ENCODE results near the gene IL27RA.

- no peak for TF ChIP-seq POLR2AphosphoS5 (IDR thresholded peaks at IDR 0.05; ENCODE audit: low read depth)
- no peak for TF ChIP-seq JUNB (IDR thresholded peaks at IDR 0.05; ENCODE audit: unreplicated experiment)
- no peak for TF ChIP-seq EZH2 (IDR thresholded peaks at IDR 0.05; ENCODE audit: low read depth, unreplicated experiment)
- TF ChIP-seq, protein P1, sequence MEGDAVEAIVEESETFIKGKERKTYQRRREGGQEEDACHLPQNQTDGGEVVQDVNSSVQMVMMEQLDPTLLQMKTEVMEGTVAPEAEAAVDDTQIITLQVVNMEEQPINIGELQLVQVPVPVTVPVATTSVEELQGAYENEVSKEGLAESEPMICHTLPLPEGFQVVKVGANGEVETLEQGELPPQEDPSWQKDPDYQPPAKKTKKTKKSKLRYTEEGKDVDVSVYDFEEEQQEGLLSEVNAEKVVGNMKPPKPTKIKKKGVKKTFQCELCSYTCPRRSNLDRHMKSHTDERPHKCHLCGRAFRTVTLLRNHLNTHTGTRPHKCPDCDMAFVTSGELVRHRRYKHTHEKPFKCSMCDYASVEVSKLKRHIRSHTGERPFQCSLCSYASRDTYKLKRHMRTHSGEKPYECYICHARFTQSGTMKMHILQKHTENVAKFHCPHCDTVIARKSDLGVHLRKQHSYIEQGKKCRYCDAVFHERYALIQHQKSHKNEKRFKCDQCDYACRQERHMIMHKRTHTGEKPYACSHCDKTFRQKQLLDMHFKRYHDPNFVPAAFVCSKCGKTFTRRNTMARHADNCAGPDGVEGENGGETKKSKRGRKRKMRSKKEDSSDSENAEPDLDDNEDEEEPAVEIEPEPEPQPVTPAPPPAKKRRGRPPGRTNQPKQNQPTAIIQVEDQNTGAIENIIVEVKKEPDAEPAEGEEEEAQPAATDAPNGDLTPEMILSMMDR (conservative IDR thresholded peaks at IDR 0.05; ENCODE audit: low read depth in 2 of 2): peak; percentile 15 to 53; a peak in 2 of 4 replicates
- TF ChIP-seq, protein P2, sequence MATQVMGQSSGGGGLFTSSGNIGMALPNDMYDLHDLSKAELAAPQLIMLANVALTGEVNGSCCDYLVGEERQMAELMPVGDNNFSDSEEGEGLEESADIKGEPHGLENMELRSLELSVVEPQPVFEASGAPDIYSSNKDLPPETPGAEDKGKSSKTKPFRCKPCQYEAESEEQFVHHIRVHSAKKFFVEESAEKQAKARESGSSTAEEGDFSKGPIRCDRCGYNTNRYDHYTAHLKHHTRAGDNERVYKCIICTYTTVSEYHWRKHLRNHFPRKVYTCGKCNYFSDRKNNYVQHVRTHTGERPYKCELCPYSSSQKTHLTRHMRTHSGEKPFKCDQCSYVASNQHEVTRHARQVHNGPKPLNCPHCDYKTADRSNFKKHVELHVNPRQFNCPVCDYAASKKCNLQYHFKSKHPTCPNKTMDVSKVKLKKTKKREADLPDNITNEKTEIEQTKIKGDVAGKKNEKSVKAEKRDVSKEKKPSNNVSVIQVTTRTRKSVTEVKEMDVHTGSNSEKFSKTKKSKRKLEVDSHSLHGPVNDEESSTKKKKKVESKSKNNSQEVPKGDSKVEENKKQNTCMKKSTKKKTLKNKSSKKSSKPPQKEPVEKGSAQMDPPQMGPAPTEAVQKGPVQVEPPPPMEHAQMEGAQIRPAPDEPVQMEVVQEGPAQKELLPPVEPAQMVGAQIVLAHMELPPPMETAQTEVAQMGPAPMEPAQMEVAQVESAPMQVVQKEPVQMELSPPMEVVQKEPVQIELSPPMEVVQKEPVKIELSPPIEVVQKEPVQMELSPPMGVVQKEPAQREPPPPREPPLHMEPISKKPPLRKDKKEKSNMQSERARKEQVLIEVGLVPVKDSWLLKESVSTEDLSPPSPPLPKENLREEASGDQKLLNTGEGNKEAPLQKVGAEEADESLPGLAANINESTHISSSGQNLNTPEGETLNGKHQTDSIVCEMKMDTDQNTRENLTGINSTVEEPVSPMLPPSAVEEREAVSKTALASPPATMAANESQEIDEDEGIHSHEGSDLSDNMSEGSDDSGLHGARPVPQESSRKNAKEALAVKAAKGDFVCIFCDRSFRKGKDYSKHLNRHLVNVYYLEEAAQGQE (IDR thresholded peaks at IDR 0.05; ENCODE audit: unreplicated experiment): no peak
- TF ChIP-seq EZH2phosphoT487 (IDR thresholded peaks at IDR 0.05; ENCODE audit: unreplicated experiment): no peak
- no peak for TF ChIP-seq CREB1 (CRISPR knock-in tag; IDR thresholded peaks at IDR 0.05; ENCODE audit: low read depth)
- no peak for TF ChIP-seq ETS1 (IDR thresholded peaks at IDR 0.05)
Measured at GRCh38 chr19:14056741-14057356, 25.3 kb downstream of the IL27RA start.

Measured in GM23338 (cell line).